NCI-H1048 (cell line): ENCODE results near the gene PODXL2.
"Not testable (repeated sequence)": the region's sequence is repeated elsewhere in the genome, so short reads cannot be mapped to it uniquely, and the experiment has no call there.

ENCODE experiments used
- DNase-seq: peaks from one replicate; lab custom pipeline; 2025; lab: John Stamatoyannopoulos, UW

Gene PODXL2

GRCh38 chr3:127690106-127690505, 61.1 kb downstream of the PODXL2 start:
- DNase-seq: no peak

DNA sequence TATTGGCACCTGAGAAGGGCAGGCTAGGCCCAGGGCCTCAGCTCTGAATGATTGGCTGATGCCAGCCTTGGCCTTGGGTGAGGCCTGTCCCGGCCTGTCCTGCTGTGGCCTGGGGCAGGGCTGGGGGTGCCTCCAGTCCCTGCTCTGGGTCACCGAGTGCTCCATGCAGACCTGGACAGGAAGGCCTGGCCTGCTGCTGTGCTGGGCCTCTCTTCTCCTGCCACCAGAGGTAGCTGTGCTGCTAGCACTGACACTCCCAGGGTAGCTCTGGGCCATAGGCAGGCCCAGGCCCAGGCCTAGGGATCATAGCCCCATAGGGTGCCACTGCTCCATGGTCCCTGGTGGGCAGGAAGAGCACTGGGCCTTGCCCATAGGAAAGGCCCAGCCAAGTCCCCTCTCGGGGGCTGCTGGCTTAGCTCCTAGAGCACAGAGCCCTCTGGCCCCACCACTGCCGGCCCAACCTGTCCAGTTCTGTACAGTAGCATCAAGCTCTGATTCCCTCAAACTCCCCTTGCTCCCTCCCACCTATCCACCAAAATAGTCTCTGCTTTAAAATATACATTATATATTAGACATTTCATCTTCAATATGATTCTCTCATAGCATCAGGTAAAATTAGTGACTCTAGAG, 62.0 kb downstream of the PODXL2 start:
- no peak for DNase-seq

DNA sequence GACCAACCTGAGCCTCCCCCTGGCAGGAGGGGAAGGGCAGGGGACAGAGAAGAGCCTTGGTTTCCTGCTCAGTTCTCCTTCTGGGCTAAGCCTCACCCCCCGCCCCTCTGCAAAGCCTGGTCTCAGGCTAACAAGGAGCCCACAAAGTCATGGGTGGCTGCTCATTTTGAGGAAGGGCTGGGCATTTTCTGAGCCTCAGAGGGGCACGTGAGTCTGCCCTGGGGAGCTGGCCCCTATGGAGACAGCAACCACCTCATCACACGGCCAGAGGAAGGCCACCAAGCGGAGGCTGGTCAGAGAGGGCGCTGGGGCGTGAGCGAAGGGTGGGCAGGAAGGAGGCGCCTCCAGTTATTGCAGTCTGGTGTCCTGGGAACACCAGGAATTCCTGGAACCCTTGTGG, 62.5 kb downstream of the PODXL2 start:
- no peak for DNase-seq

DNA sequence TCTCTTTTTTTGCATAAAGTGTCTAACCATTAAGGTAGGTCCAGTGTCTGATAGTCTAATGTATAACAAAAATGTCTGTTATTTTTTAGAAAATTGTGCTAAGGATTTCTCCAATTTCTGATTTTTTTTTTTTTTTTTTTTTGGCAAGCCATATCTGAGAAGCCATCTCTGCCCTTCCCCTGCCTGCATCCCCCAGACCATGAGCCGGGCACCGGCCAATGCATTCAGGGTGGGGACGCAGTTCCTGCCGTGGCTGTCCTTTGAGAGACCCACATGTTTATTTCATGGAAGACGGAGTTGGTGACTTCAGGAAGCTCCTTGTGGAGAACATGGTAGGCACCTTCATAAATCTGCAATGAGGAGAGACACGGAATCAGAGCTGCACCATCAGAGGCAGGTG, 63.0 kb downstream of the PODXL2 start:
- DNase-seq: no peak

DNA sequence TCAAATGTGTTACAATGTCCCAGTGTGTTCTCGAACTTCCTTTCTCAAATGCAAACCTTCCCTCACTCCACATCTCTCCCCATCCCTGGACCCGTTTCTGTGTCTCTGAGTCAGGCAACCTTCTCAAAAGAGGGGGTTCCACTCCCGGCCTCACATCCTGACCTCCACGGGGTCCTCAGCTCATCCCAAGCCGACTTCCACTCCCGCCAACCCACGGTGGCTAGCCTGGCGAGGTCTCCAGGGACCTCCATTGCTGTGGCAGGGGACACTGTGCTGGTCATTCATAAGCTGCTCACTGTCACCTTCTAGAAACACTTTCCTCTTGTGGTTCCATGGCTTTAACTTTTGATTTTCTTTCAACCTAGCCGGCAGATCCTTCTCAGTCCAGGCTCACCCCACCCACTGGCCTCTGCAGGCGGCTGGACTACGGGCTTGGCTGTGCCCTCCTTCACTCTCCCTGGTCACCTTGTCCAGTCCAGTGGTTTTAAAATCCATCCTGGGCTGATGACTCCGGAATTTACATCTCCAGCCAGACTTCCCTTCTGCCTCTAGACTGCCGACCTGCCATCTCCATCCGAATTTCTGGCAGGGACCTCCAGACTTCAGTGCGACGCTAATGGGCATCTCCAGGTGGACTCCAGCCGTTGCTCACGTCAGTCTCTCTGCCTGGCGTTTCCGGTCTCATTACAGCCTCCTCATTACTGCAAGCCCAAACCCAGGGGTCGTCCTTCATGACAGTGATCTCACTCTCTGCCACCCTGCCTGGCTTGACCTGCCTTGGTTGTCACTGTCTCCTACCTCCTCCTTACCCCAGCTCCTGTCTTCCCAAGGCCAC, 63.7 kb downstream of the PODXL2 start:
- no peak for DNase-seq

GRCh38 chr3:127693336-127693843, 64.4 kb downstream of the PODXL2 start:
- DNase-seq: no peak

- DNase-seq: no peak
Measured at GRCh38 chr3:127694467-127695215, 65.7 kb downstream of the PODXL2 start.

DNA sequence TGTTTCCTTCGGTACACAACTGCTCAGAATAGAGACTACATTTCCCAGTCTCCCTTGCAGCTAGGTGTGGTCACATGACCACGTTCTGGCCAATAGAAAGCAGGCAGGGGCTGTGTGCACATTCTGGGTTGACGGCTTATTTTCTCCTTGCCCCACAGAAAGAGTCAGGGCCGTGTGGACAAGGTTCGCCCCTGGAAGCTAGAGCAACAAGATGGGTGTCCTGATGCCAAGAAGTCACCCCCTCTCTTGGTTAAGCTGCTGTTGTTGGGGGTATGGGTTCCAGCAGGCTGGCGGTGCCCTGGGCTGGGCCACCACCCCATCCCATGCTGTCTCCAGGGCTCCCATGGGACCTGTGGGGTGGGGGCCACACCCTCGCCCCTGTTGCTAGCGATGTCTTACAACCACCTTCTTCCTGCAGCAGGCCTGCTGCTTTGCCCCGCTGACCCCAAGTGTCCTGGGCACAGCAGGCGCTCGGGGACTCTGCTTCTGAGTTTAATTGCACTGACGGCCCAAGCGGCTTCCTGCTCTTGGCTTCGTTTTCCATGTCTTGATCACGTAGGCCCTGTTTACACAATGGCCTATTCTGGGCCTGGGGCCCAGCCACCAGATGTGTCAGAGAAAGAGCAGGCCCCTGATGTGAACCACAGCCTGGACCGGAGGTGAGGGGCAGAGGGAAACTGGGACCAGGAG, 68.7 kb downstream of the PODXL2 start:
- no peak for DNase-seq

- no peak for DNase-seq
Measured at GRCh38 chr3:127698286-127698685, 69.3 kb downstream of the PODXL2 start.

GRCh38 chr3:127698691-127699415, 69.9 kb downstream of the PODXL2 start:
- DNase-seq: no peak

- DNase-seq: no peak
Measured at GRCh38 chr3:127699416-127700300, 70.7 kb downstream of the PODXL2 start.

DNA sequence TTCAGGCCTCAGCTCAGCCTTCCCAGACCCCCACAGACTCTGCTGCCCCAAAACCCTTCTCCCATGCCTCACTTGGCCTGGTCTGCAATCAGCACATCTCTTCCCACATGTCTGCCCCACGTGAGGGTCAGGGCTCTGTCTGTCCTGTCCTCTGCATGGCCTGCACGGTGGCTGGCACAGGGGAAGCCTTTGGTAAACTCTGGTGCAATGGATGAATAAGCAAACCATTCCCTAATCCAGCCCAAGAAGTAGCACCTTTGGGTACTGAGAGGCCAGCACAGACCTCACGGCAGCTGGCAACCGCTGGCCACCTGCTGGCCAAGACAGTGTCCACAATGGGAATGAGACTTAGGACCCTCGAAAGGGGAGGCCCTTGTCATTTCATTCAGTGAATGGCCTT, 71.4 kb downstream of the PODXL2 start:
- DNase-seq: no peak

DNA sequence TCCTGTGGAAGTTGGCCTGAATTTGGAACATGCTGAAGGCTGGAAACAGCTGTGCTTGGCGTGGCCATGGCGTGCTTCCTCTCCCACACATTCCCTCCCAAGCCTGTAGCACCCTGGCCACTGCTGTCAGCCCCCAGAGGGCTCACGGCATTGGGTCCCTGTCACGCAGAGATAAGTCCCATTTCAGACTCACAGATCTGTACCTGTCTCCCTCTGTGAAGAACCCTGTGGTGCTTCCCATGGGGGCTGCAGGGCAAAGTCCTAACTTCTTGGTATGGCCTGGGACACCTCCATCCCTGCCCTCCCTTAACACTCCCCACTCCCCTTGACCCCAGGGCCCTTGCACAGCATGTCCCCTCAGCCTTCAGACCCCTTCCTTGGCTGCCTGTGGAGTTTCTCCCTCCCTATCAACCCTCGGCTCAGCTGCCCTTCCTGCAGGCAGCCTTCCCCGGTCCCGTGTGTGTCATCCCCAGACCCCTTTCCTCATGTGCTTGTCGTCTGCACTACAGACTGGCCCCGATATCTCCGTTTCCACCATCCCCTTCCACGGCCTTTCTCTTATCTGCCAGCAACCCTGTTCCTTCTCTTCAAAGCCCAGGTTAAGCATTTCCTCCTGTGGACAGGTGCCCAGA, 72.4 kb downstream of the PODXL2 start:
- no peak for DNase-seq

- no peak for DNase-seq
Measured at GRCh38 chr3:127702151-127702578, 73.2 kb downstream of the PODXL2 start.

- not testable (repeated sequence) for DNase-seq
Measured at GRCh38 chr3:127704840-127705239, 75.9 kb downstream of the PODXL2 start.

GRCh38 chr3:127706312-127706711, 77.3 kb downstream of the PODXL2 start:
- DNase-seq: no peak

GRCh38 chr3:127706785-127707351, 77.9 kb downstream of the PODXL2 start:
- DNase-seq: no peak

DNA sequence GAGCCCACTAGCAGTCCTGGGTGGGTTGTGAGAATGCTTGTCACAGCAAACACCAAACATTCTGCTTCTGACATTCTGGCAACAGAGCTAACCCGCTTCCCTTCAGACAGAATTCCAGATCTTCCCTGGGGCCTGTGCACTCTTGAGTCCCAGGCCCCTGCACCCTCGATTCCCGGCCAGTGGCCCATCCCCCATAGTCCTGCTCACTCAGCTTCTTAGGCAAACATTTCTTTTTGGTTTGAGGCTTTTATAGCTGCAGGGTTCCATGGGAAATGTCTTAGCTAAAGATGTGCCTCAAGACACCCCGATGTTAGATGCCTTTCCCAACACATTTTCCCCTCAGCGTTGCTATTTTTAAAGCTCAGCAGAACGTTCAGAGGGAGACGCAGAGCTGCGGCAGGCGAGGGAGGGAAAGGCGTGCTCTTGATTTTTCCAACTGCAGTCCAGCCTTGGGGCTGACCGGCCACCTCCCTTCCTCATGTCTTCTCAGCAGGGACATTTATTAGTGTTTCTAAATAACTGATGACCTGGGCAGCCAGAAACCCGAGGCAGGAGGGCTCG, 78.9 kb downstream of the PODXL2 start:
- DNase-seq: no peak

GRCh38 chr3:127708837-127709236, 79.9 kb downstream of the PODXL2 start:
- DNase-seq: no peak
